Measurements from ENCODE around the gene RNF113B. TPM values are rescaled to one million over a fixed set of nuclear protein-coding genes. Genes with fewer than 3 reads are reported as not detected.
A peak's percentile ranks its signal among the peaks of the same experiment; 100 is the strongest.

Gene RNF113B
- total and polyA plus RNA-seq, 2 of the 13 experiments (the other 11 are each of a cell fraction or from before 2014, with no cell fraction given) = not detected

GRCh38 chr13:98201984-98202383, 24.9 kb upstream of the RNF113B start (continued):
- TF ChIP-seq PTBP1 (IDR thresholded peaks at IDR 0.05; ENCODE audit: low read depth, low read length, poor library complexity, severe bottlenecking) = no peak
- TF ChIP-seq ATM (IDR thresholded peaks at IDR 0.05; ENCODE audit: borderline replicate concordance) = no peak
- no peak for TF ChIP-seq ZNF577 (CRISPR knock-in tag; IDR thresholded peaks at IDR 0.05; ENCODE audit: borderline replicate concordance, low read depth)
- TF ChIP-seq THAP11 (CRISPR knock-in tag; IDR thresholded peaks at IDR 0.05) = peak; percentile 39; the same call in 1 of the 2 replicates
- TF ChIP-seq JUN (CRISPR knock-in tag; IDR thresholded peaks at IDR 0.05) = no peak
- peak; percentile 25; the same call in 1 of the 2 replicates for TF ChIP-seq ZSCAN5A (CRISPR knock-in tag; IDR thresholded peaks at IDR 0.05; ENCODE audit: borderline replicate concordance)
- TF ChIP-seq CSRNP2 (CRISPR knock-in tag; conservative IDR thresholded peaks at IDR 0.05; ENCODE audit: low read depth) = no peak
- 0 out of 2 replicates have a peak, but pooled peaks have one; percentile 18 for TF ChIP-seq ZNF792 (CRISPR knock-in tag; IDR thresholded peaks at IDR 0.05)
- TF ChIP-seq ZNF646 (CRISPR knock-in tag; IDR thresholded peaks at IDR 0.05) = no peak
- no peak for TF ChIP-seq REXO4 (CRISPR knock-in tag; IDR thresholded peaks at IDR 0.05; ENCODE audit: borderline replicate concordance)
- TF ChIP-seq NR2F1 (CRISPR knock-in tag; IDR thresholded peaks at IDR 0.05) = peak; percentile 41 to 73; a peak in 3 of 4 replicates
- no peak for TF ChIP-seq MLX (CRISPR knock-in tag; IDR thresholded peaks at IDR 0.05)
- peak; percentile 88 for TF ChIP-seq ZNF687 (CRISPR knock-in tag; IDR thresholded peaks at IDR 0.05)
- no peak for TF ChIP-seq NFIC (IDR thresholded peaks at IDR 0.05; ENCODE audit: low read length)
- 0 out of 2 replicates have a peak, but pooled peaks have one; percentile 61 for TF ChIP-seq ZSCAN29 (CRISPR knock-in tag; conservative IDR thresholded peaks at IDR 0.05)
